ENCODE results near the gene LCLAT1. TPM values are rescaled to one million over a fixed set of nuclear protein-coding genes. Genes with fewer than 3 reads are reported as not detected.

Gene LCLAT1
- total and polyA plus RNA-seq, 2 donors (not counting 1 experiment from before 2014, with no cell fraction given) = 5.1 to 21.9 TPM

DNA sequence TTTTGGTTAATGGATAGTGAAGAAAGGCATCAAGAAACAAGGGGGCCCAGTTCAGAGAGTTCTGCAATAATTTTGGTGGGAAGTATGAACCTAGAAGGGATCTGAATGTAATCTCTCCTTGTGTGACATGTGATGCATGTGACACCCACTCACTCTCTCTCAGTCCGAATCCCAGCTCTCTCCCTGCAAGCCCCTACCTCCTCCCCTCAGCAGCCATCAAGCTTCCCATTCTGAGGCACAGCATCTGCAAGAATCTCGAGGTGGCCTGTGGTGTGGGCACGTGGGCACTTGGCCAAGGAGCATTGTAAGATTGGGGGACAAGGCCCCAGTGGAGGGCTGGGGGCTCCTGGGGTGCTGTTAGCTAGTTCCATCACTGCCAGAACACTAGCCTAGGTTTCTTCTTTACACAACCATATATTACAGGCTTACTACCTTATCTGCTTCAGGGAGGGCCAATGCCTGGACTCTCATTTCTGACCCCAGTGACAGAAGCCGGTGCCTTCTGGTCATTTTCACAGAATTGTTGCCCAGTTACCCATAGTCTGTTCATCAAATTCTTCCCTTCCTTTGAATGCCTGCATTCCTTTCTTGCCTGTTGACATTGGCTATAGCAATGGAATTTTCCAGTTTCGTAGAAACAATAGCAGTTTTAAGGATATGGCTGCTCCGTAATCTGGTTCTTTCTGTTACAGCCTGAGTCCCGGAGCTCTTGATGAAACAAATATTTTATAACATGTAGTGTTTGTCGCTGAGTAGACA is 13.3 kb upstream of the LCLAT1 start:
- H3K9me3 ChIP-seq (ENCODE audit: control extremely low read depth in 1 of 3, control insufficient read depth in 2 of 3, insufficient read depth in 1 of 3, low read length in 2 of 3) = no peaks in the 10 kb centered on the region
- no peak overlapping the region for H3K4me2 ChIP-seq (replicated peaks; ENCODE audit: low read depth, low read length, poor library complexity, severe bottlenecking)
- H3K4me3 Mint-ChIP-seq = no peak overlapping the region
- H3K27ac ChIP-seq (ENCODE audit: low read length in 2 of 2) = no peak overlapping the region
- DNase-seq = no peak
- H3K79me2 ChIP-seq (ENCODE audit: control insufficient read depth, insufficient read depth, low read length) = no peaks in the 10 kb centered on the region
- no peak overlapping the region for H3K9ac ChIP-seq (ENCODE audit: low read length)
- POLR2A ChIA-PET = no interaction called here
- intact Hi-C loops (cut with micrococcal nuclease) = no loop called here
- CTCF ChIA-PET = interaction anchor here (0.7 to 2.6 kb wide), 3 partner anchors 19 to 225 kb away, joined by 3 to 7 read pairs (median 3); no protein-coding TSS in a partner anchor
- no peaks in the 10 kb centered on the region for H3K27me3 Mint-ChIP-seq
- ATAC-seq (ENCODE audit: low read depth) = no peak
- H3K27me3 ChIP-seq (replicated peaks in 1 of 4; ENCODE audit: control extremely low read depth in 1 of 4, control insufficient read depth in 3 of 4, insufficient read depth in 4 of 4, low read length in 3 of 4) = no peaks in the 10 kb centered on the region
- H3K4me1 Mint-ChIP-seq = peaks cover 29% of the 10 kb centered on the region
- peaks cover 28 to 31% of the 10 kb centered on the region in 2 donors for H3K4me1 ChIP-seq (ENCODE audit: control insufficient read depth in 2 of 2, insufficient read depth in 2 of 2, low read length in 2 of 2)
- no peaks in the 10 kb centered on the region for H4K20me1 ChIP-seq (ENCODE audit: control insufficient read depth, insufficient read depth, low read length, poor library complexity, severe bottlenecking)
- no peak for TF ChIP-seq CTCF (IDR thresholded peaks at IDR 0.05)
- no peak overlapping the region for H3K4me3 ChIP-seq (ENCODE audit: control extremely low read depth in 1 of 5, extremely low read depth in 1 of 5, insufficient read depth in 1 of 5, low read depth in 2 of 5, low read length in 4 of 5)
- H3K36me3 ChIP-seq (replicated peaks in 1 of 2; ENCODE audit: control extremely low read depth in 1 of 2, control insufficient read depth in 1 of 2, extremely low read depth in 1 of 2, insufficient read depth in 2 of 2, low read length in 1 of 2) = no peaks in the 10 kb centered on the region
- WGBS (ENCODE audit: insufficient coverage) = 100% methylated on average over 1 of the region's 8 CpGs
- H3K27ac Mint-ChIP-seq = no peak overlapping the region
- H3K9me3 Mint-ChIP-seq (ENCODE audit: insufficient read depth) = no peaks in the 10 kb centered on the region
- H2AFZ ChIP-seq (ENCODE audit: insufficient read depth, low read depth, low read length, poor library complexity, severe bottlenecking) = no peak overlapping the region

DNA sequence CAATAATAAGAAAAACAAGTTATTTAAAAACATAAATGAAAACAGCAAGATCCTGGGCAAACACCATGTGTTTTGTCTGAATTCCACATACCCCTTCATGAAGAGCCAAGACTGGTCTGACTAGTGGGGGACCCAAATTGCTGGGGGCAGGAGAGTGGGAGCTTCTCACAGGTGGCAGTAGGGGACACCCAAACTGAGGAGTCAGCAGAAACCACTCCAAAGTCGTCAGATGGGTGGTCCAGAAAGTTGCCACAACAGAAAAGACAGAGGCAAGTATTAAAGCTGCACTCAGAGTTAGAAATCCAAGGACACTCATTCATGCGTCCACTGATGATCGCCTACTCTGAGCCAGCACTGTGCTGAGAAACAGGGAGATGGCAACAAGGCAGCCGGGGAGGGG is 12.3 kb upstream of the LCLAT1 start:
- Histone ChIP-seq H3K4me3 (ENCODE audit: control extremely low read depth in 1 of 5, extremely low read depth in 1 of 5, insufficient read depth in 1 of 5, low read depth in 2 of 5, low read length in 4 of 5) (no peak overlapping the region), H3K9me3 (ENCODE audit: control extremely low read depth in 1 of 3, control insufficient read depth in 2 of 3, insufficient read depth in 1 of 3, low read length in 2 of 3) (no peaks in the 10 kb centered on the region), H4K20me1 (ENCODE audit: control insufficient read depth, insufficient read depth, low read length, poor library complexity, severe bottlenecking) (no peaks in the 10 kb centered on the region), H3K27ac (ENCODE audit: low read length in 2 of 2) (no peak overlapping the region), H3K27me3 (replicated peaks in 1 of 4; ENCODE audit: control extremely low read depth in 1 of 4, control insufficient read depth in 3 of 4, insufficient read depth in 4 of 4, low read length in 3 of 4) (no peaks in the 10 kb centered on the region), H3K79me2 (ENCODE audit: control insufficient read depth, insufficient read depth, low read length) (no peaks in the 10 kb centered on the region), H3K9ac (ENCODE audit: low read length) (no peak overlapping the region), H3K36me3 (replicated peaks in 1 of 2; ENCODE audit: control extremely low read depth in 1 of 2, control insufficient read depth in 1 of 2, extremely low read depth in 1 of 2, insufficient read depth in 2 of 2, low read length in 1 of 2) (no peaks in the 10 kb centered on the region), H3K4me1 (ENCODE audit: control insufficient read depth in 2 of 2, insufficient read depth in 2 of 2, low read length in 2 of 2) (peaks cover 28 to 37% of the 10 kb centered on the region in 2 donors), H2AFZ (ENCODE audit: insufficient read depth, low read depth, low read length, poor library complexity, severe bottlenecking) (no peak overlapping the region), H3K4me2 (replicated peaks; ENCODE audit: low read depth, low read length, poor library complexity, severe bottlenecking) (no peak overlapping the region)
- 93% methylated on average over 4 of the region's 4 CpGs for WGBS (ENCODE audit: insufficient coverage)
- Mint-ChIP-seq H3K27me3 (no peaks in the 10 kb centered on the region), H3K9me3 (ENCODE audit: insufficient read depth) (no peaks in the 10 kb centered on the region), H3K4me1 (peaks cover 32% of the 10 kb centered on the region), H3K27ac (peak overlapping the region; percentile 56), H3K4me3 (no peak overlapping the region)
- ATAC-seq (ENCODE audit: low read depth) (no peak), DNase-seq (no peak)
- intact Hi-C loops (cut with micrococcal nuclease) = loop anchor here (5.0 kb wide), 1 partner anchor 38 kb away; no protein-coding TSS in a partner anchor
- TF ChIP-seq EZH2 (IDR thresholded peaks at IDR 0.05; ENCODE audit: borderline replicate concordance, insufficient read depth, low read depth, low read length, poor library complexity, severe bottlenecking) (no peak), CTCF (IDR thresholded peaks at IDR 0.05) (no peak)
- CTCF ChIA-PET = no interaction called here
- POLR2A ChIA-PET = no interaction called here

Measured in B cell (primary cell).